ENCODE data around the gene TMEM181.

The TMEM181 gene

DNA sequence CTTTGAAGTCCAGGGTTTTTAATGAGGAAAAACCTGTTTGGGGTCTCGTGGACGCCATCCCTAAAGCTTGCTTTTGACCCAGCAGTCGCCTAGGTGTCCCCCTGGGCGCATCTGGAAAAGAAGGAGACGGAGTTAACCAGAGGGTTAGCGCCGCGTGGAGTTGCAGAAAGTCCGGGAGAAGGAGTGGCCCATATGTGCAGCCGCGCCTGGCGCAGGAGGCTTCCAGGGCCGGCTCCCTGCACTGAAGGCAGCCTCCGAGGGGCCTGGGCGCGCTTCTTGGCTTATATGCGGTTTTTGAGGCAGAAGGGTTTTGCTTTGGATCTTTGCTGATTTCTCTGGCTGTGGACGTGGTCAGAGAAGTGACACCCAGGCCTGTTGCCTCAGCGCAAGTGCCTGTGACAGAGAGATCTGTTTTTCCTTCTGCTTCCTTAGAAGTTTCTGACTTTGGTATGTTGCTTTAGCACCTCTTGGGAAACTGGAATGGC is 987 bp downstream of the TMEM181 start:
- no peak for TF ChIP-seq Cebpa-rat (IDR thresholded peaks at IDR 0.05)
- H3K27me3 ChIP-seq = no peaks in the 10 kb centered on the region
- peak overlapping the region; percentile 95 for H3K4me2 ChIP-seq
- peak overlapping the region; percentile 93 for H3K9ac ChIP-seq
- H4K20me1 ChIP-seq = peaks cover 52% of the 10 kb centered on the region
- peak overlapping the region; percentile 96 for H3K27ac ChIP-seq
- H3K9me3 ChIP-seq = no peaks in the 10 kb centered on the region
- no peaks in the 10 kb centered on the region for H3K36me3 ChIP-seq
- H3K4me1 ChIP-seq = peaks cover 57% of the 10 kb centered on the region
- H3K4me3 ChIP-seq = peak overlapping the region; percentile 90

- no peaks in the 10 kb centered on the region for H3K36me3 ChIP-seq
- peak overlapping the region; percentile 93 for H3K9ac ChIP-seq
- H3K27ac ChIP-seq = no peak overlapping the region
- peak overlapping the region; percentile 95 for H3K4me2 ChIP-seq
- H3K4me3 ChIP-seq = peak overlapping the region; percentile 90
- no peak for TF ChIP-seq Cebpa-rat (IDR thresholded peaks at IDR 0.05)
- H4K20me1 ChIP-seq = peaks cover 57% of the 10 kb centered on the region
- H3K27me3 ChIP-seq = no peaks in the 10 kb centered on the region
- no peaks in the 10 kb centered on the region for H3K9me3 ChIP-seq
- peaks cover 52% of the 10 kb centered on the region for H3K4me1 ChIP-seq
Measured at GRCh38 chr6:158561321-158561884, 1.5 kb downstream of the TMEM181 start.

GRCh38 chr6:158561938-158562337 is 2.0 kb downstream of the TMEM181 start:
- 0 out of 2 replicates have a peak overlapping the region, but pooled peaks have one; percentile 90 for H3K4me3 ChIP-seq

GRCh38 chr6:158564243-158565121 is 4.6 kb downstream of the TMEM181 start:
- Histone ChIP-seq H3K9me3 (no peaks in the 10 kb centered on the region), H3K4me1 (peaks cover 69% of the 10 kb centered on the region), H3K4me2 (no peak overlapping the region), H3K36me3 (no peaks in the 10 kb centered on the region), H3K4me3 (no peak overlapping the region), H3K9ac (no peak overlapping the region), H4K20me1 (peaks cover 88% of the 10 kb centered on the region), H3K27me3 (no peaks in the 10 kb centered on the region), H3K27ac (no peak overlapping the region)
- no peak for TF ChIP-seq Cebpa-rat (IDR thresholded peaks at IDR 0.05)

More at GRCh38 chr6:158561938-158562337, 2.0 kb downstream of the TMEM181 start:
- Histone ChIP-seq H3K9me3 (no peaks in the 10 kb centered on the region), H3K36me3 (no peaks in the 10 kb centered on the region), H3K27me3 (no peaks in the 10 kb centered on the region), H3K9ac (peak overlapping the region; percentile 93), H3K4me2 (peak overlapping the region; percentile 95), H3K27ac (no peak overlapping the region), H3K4me1 (peaks cover 47% of the 10 kb centered on the region), H4K20me1 (peaks cover 63% of the 10 kb centered on the region)
- TF ChIP-seq Cebpa-rat (IDR thresholded peaks at IDR 0.05) = no peak

GRCh38 chr6:158565122-158565429 is 5.2 kb downstream of the TMEM181 start:
- H3K27ac ChIP-seq = no peak overlapping the region
- TF ChIP-seq Cebpa-rat (IDR thresholded peaks at IDR 0.05) = no peak
- H3K9me3 ChIP-seq = no peaks in the 10 kb centered on the region
- no peak overlapping the region for H3K4me3 ChIP-seq
- H3K4me1 ChIP-seq = peaks cover 73% of the 10 kb centered on the region
- no peak overlapping the region for H3K9ac ChIP-seq
- no peaks in the 10 kb centered on the region for H3K27me3 ChIP-seq
- H3K36me3 ChIP-seq = no peaks in the 10 kb centered on the region
- H4K20me1 ChIP-seq = peaks cover 92% of the 10 kb centered on the region
- H3K4me2 ChIP-seq = no peak overlapping the region

DNA sequence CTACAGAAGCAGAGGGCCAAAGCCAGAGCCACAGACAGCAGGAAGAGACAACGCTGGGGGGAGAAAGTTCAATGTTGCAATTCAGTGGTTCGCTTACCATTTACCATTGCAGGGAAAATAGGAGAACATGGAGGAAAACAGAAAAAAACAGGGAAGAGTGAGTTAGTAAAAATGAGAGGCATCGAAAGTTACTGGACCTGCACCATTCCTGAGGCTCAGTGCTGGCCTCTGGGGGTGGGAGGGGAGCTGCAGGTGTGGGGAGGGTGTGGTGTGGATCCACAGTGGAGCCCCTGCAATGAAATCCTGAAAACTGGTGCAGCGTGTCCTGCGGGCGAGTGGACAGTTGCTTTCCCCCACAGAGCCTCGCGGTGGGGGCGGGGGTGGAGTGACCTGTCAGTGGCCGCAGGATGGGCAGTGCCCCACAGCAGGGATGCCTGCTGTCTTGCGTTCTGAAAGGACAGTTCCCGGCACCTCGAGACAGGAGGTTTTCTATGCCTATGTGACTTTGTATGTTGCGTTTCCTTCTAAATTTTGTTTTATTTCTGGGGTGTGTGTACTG is 5.7 kb downstream of the TMEM181 start:
- Histone ChIP-seq H3K27ac (no peak overlapping the region), H3K9ac (no peak overlapping the region), H3K9me3 (no peaks in the 10 kb centered on the region), H3K4me1 (peaks cover 77% of the 10 kb centered on the region), H3K36me3 (no peaks in the 10 kb centered on the region), H4K20me1 (peaks cover 92% of the 10 kb centered on the region), H3K27me3 (no peaks in the 10 kb centered on the region), H3K4me3 (no peak overlapping the region), H3K4me2 (no peak overlapping the region)
- no peak for TF ChIP-seq Cebpa-rat (IDR thresholded peaks at IDR 0.05)

DNA sequence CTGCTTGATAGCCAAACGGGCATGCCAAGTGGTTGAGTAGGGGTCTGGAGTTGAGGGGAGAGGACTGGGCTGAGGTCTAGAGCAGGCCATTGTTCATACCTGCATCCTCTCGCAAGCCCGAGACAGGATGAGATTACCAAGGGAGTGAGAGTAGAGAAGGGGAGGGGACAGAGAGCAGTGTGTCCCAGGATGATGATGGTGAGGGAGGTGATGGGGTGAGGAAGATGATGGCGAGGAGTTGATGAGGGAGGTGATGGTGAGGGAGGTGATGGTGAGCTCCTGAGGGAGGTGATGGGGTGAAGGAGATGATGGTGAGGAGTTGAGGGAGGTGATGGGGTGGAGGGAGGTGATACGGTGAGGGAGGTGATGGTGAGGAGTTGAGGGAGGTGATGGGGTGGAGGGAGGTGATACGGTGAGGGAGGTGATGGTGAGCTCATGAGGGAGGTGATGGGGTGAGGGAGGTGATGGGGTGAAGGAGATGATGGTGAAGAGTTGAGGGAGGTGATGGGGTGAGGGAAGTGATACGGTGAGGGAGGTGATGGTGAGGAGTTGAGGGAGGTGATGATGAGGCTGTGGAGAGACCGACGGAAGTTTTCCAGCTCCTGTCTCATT is 6.4 kb downstream of the TMEM181 start:
- no peaks in the 10 kb centered on the region for H3K36me3 ChIP-seq
- no peak overlapping the region for H3K4me3 ChIP-seq
- peaks cover 77% of the 10 kb centered on the region for H3K4me1 ChIP-seq
- no peaks in the 10 kb centered on the region for H3K9me3 ChIP-seq
- no peak overlapping the region for H3K9ac ChIP-seq
- H3K4me2 ChIP-seq = no peak overlapping the region
- no peak overlapping the region for H3K27ac ChIP-seq
- peaks cover 86% of the 10 kb centered on the region for H4K20me1 ChIP-seq
- no peaks in the 10 kb centered on the region for H3K27me3 ChIP-seq
- TF ChIP-seq Cebpa-rat (IDR thresholded peaks at IDR 0.05) = no peak

DNA sequence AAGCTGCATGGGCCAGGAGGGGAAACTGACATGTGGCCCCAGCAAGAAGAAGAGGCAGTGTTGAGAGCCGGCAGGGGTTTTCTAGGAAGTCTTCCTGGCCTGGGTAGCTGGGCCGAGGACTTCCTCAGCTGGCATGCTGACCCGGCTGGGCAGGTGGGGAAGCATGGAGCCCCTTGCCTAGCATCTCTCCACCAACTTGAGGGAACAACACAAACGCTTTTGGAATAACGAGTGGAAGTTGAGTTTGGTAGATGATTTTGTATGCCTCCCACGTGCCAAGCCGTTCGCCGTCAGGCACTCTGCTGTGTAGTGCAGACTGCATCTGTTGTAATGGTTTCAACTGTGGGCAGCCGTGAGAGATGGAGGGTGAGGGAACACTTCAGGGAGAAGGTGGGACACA is 7.3 kb downstream of the TMEM181 start:
- Histone ChIP-seq H3K9ac (no peak overlapping the region), H3K4me1 (peaks cover 77% of the 10 kb centered on the region), H3K4me3 (no peak overlapping the region), H3K36me3 (no peaks in the 10 kb centered on the region), H3K9me3 (no peaks in the 10 kb centered on the region), H3K27ac (no peak overlapping the region), H3K4me2 (peak overlapping the region; percentile 87), H3K27me3 (no peaks in the 10 kb centered on the region), H4K20me1 (peaks cover 78% of the 10 kb centered on the region)
- no peak for TF ChIP-seq Cebpa-rat (IDR thresholded peaks at IDR 0.05)

- Histone ChIP-seq H3K4me3 (no peak overlapping the region), H3K9ac (peak overlapping the region; percentile 52; the same call in 1 of the 2 replicates), H3K9me3 (no peaks in the 10 kb centered on the region), H3K27me3 (no peaks in the 10 kb centered on the region), H3K27ac (peak overlapping the region; percentile 51), H3K4me1 (peaks cover 77% of the 10 kb centered on the region), H3K36me3 (peaks cover 2% of the 10 kb centered on the region; the same call in 1 of the 2 replicates), H4K20me1 (peaks cover 70% of the 10 kb centered on the region), H3K4me2 (peak overlapping the region; percentile 87)
- TF ChIP-seq Cebpa-rat (IDR thresholded peaks at IDR 0.05) = no peak
Measured at GRCh38 chr6:158567871-158568401, 8.0 kb downstream of the TMEM181 start.

Data from BLaER1 (cell line).